Mucosa of rectum (tissue), 2 donors: ENCODE data around the gene SGIP1.
"Not testable (repeated sequence)": the region's sequence is repeated elsewhere in the genome, so short reads cannot be mapped to it uniquely, and the experiment has no call there.

Experiments
- H3K27ac ChIP-seq, 2 donors: one replicate each; pipeline ENCODE4 v1.7.0; 2013; ENCODE audit warnings: inconsistent platforms in 2 of 2, low read depth in 2 of 2, low read length in 2 of 2
- H3K27me3 ChIP-seq, 2 donors: one replicate each; pipeline ENCODE4 v1.7.0; 2013; ENCODE audit warnings: low read length in 2 of 2; ENCODE audit not compliant: control insufficient read depth in 2 of 2, insufficient read depth in 2 of 2
- H3K36me3 ChIP-seq, 2 donors: one replicate each; pipeline ENCODE4 v1.7.0; 2013; ENCODE audit warnings: low read length in 2 of 2; ENCODE audit not compliant: control insufficient read depth in 2 of 2, insufficient read depth in 2 of 2
- H3K4me1 ChIP-seq, 2 donors: one replicate each; pipeline ENCODE4 v1.7.0; 2013; ENCODE audit warnings: low read length in 2 of 2, mild to moderate bottlenecking in 1 of 2; ENCODE audit not compliant: control insufficient read depth in 2 of 2, insufficient read depth in 2 of 2
- H3K4me3 ChIP-seq, 2 donors: one replicate each; pipeline ENCODE4 v1.7.0; 2013; ENCODE audit warnings: low read length in 2 of 2
- H3K9ac ChIP-seq, 2 donors: one replicate each; pipeline ENCODE4 v1.7.0; 2013; ENCODE audit warnings: low read length in 2 of 2, low read depth in 1 of 2, mild to moderate bottlenecking in 1 of 2
- H3K9me3 ChIP-seq, 2 donors: one replicate each; pipeline ENCODE4 v1.7.0; 2013; ENCODE audit warnings: low read length in 2 of 2; ENCODE audit not compliant: control insufficient read depth in 2 of 2
- donor health status: healthy.
- donor health status: Normal muscosa, but diverticular disease.

The SGIP1 gene

DNA sequence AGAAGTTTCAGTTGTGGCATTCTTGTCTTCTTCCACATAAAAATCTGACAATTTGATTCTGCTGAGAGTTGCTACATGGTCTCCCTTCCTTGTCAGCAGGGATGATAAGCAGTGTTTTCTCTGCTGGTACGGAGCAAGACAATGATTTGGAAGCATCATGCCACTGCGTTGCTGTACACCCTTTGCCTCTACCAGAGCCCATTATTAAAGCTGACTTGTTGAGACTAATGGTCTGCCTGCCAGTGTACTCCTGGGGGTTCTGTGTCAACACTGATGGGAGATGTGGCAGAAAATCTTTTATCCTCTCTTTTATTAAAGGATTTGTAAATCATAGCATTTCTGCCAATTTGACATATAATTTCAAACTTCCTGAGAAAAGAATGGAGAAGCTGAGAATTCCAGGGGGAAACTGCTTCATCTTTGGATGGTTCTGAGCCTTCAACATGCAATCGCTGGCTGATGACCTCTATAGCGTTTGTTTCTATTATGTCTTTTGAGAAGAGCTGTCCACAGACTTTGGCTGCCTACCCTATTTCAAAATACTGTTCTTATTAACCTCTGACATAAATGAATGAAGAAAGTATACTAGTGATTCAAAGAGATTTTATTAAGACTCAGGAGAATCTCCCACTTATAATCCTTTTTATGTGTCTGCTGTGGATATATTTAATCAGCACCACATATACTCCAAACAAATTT, 170.4 kb downstream of the SGIP1 start:
- H3K9ac ChIP-seq: no peak overlapping the region
- H3K27ac ChIP-seq: no peak overlapping the region
- no peak overlapping the region for H3K4me3 ChIP-seq
- H3K9me3 ChIP-seq: no peaks in the 10 kb centered on the region
- H3K4me1 ChIP-seq: no peaks in the 10 kb centered on the region
- no peaks in the 10 kb centered on the region for H3K36me3 ChIP-seq
- H3K27me3 ChIP-seq: no peaks in the 10 kb centered on the region

DNA sequence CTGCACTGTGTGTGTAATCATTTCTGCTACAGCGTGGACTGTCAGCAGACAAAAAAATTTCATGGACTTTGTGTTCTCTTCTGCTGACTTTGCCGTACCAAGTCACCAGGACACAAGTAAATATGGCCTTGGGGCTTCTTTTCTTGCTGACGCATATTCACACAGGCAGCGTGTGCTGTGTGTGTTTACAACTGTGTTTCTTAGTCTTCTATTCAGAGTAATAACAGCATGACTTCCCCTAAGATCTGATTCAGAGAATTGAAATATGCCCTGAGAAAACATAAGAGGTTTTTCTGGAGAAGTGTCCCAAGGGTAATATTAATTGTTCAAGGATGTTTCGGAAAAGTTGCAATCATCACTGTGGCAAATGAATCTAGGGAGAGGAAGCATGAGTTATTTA, 171.2 kb downstream of the SGIP1 start:
- Histone ChIP-seq H3K9me3 (no peaks in the 10 kb centered on the region), H3K4me1 (no peaks in the 10 kb centered on the region), H3K9ac (no peak overlapping the region), H3K4me3 (no peak overlapping the region), H3K36me3 (no peaks in the 10 kb centered on the region), H3K27ac (no peak overlapping the region), H3K27me3 (no peaks in the 10 kb centered on the region)

DNA sequence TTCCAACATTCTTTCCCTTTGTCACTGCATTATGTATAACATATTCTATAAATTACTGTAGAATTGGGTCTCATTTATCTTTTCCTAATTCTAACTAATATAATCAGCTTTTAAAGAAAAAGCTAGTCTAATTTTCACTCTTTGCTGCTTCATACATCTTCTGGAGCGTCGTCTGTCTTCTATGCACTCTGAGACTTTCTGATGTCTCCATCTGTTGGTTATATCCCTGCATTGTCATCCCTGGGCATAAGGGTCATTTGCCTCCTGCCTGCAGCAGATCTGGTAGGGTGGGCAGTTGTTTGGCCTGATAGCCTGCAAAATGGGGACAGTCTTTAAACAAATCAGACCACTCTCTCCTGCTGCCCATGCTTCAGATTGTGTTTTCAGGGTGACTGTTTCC, 177.5 kb downstream of the SGIP1 start:
- peaks cover 0 to 2% of the 10 kb centered on the region in 2 donors for H3K27me3 ChIP-seq
- H3K4me3 ChIP-seq: no peak overlapping the region
- H3K9ac ChIP-seq: no peak overlapping the region
- no peaks in the 10 kb centered on the region for H3K36me3 ChIP-seq
- no peaks in the 10 kb centered on the region for H3K4me1 ChIP-seq
- H3K27ac ChIP-seq: no peak overlapping the region
- no peaks in the 10 kb centered on the region for H3K9me3 ChIP-seq

DNA sequence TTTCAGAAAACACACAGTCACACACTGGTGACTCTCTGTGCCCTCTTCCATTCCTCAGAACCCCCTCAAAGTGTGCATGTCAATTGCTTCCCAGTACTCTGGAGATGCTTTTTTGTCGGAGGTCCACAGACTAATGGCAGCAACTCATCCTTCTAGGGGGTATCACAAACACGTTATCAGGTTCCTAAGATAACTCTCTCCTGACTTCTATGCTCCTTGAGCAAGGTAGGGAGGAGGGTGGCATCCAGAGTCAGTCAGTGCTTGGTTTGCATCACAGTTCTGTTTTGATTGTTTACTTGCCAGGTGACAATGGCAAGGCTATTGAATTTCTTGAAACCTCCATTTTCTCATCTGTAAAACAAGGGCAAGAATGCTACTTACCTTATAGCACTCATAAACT, 178.9 kb downstream of the SGIP1 start:
- H3K27ac ChIP-seq: no peak overlapping the region

DNA sequence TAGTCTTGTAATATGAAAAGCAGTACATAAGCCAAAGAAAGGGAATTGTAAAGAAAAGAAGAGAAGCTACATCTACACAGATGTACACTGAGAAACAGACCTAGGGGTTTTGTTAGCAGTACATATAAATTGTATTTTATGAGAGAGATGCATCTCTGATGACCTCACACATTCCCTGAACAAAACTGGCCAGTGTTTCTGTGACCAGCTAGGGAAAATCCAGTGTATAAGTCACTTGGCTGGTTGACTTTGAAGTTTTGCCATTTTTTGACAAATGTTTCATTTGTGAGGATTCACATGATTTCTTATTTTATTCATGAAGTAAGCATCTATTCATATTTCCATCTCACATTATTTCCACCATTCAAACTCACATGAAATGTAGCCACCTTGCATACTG, 190.0 kb downstream of the SGIP1 start:
- Histone ChIP-seq H3K4me3 (no peak overlapping the region), H3K27ac (no peak overlapping the region), H3K9me3 (no peaks in the 10 kb centered on the region), H3K27me3 (no peaks in the 10 kb centered on the region), H3K4me1 (peaks cover 0 to 3% of the 10 kb centered on the region in 2 donors), H3K36me3 (no peaks in the 10 kb centered on the region), H3K9ac (no peak overlapping the region)

More for the DNA sequence above, 178.9 kb downstream of the SGIP1 start:
- H3K36me3 ChIP-seq: no peaks in the 10 kb centered on the region
- H3K9ac ChIP-seq: no peak overlapping the region
- H3K4me1 ChIP-seq: no peaks in the 10 kb centered on the region
- H3K9me3 ChIP-seq: no peaks in the 10 kb centered on the region
- no peak overlapping the region for H3K4me3 ChIP-seq
- H3K27me3 ChIP-seq: peaks cover 0 to 2% of the 10 kb centered on the region in 2 donors

DNA sequence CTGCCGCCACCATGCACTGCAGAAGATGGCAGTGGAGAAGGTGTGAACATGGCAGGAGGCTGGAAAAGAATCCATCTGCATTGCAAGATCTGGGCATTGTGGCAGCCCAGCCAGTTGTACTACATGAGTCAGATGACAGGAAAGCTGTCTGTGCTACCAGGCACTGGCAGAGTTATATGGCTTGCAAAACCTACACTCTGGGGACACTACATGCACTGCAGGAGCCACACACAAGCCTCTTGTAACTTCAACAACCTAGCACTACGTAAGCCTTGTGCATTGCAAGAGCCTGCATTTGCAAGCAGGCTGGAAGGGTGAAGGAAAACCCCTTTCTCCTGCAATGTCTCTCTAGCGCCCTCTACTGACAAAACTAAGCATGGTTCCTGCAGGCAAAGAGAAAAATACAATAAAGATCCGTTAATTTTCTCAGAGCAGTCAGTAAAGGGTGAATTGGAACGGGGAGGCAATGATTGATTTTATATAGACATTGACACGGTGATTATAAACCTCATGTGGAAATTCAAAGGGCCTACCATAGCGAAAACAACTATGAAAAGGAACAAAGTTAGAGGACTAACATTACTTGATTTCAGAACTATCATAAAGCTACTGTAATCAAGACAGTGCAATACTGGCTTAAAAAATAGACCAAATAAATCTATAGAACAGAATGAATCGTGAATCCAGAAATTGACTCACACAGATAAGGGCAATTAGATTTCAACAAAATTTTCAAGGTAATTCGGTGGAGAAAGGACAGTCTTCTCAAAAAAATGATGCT, 192.1 kb downstream of the SGIP1 start:
- peaks cover 0 to 3% of the 10 kb centered on the region in 2 donors for H3K4me1 ChIP-seq
- no peaks in the 10 kb centered on the region for H3K9me3 ChIP-seq
- no peaks in the 10 kb centered on the region for H3K27me3 ChIP-seq
- no peak overlapping the region for H3K4me3 ChIP-seq
- no peaks in the 10 kb centered on the region for H3K36me3 ChIP-seq
- no peak overlapping the region for H3K27ac ChIP-seq
- H3K9ac ChIP-seq: no peak overlapping the region

DNA sequence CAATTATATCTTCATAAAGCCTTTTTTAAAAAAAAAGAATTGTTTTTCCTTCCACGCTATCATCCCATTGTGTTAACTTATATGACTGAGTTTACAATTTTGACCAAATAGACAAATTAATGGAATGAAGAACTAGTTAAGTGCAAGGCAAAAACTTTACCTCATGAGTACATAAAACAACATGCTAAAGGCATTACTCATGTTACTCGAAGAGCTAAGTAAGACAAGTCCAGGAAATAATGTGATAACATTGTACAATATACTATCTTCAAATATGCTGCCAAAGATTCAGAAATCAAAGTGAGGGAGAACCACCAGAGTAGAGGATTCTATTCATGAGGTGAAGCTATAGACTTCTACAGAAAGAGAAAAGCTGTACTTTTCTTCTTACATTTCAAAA, 194.1 kb downstream of the SGIP1 start:
- Histone ChIP-seq H3K9ac (no peak overlapping the region), H3K27ac (no peak overlapping the region), H3K36me3 (no peaks in the 10 kb centered on the region), H3K27me3 (no peaks in the 10 kb centered on the region), H3K9me3 (no peaks in the 10 kb centered on the region), H3K4me3 (no peak overlapping the region), H3K4me1 (peaks cover 0 to 3% of the 10 kb centered on the region in 2 donors)

DNA sequence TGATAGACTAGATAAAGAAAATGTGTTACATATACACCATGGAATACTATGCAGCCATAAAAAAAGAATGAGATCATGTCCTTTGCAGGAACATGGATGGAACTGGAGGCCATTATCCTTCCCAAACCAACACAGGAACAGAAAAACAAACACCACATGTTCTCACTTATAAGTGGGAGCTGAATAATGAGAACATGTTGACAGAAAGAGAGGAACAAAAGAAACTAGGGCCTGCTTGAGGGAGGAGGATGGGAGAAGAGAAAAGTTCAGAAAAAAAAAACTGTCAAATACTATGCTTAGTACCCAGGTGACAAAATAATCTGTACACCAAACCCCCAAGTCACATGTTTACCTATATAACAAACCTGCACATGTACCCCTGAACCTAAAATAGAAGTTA, 194.8 kb downstream of the SGIP1 start:
- H3K27me3 ChIP-seq, H3K9me3 ChIP-seq, H3K36me3 ChIP-seq, H3K4me3 ChIP-seq, H3K9ac ChIP-seq, H3K27ac ChIP-seq, H3K4me1 ChIP-seq: not testable (repeated sequence)

DNA sequence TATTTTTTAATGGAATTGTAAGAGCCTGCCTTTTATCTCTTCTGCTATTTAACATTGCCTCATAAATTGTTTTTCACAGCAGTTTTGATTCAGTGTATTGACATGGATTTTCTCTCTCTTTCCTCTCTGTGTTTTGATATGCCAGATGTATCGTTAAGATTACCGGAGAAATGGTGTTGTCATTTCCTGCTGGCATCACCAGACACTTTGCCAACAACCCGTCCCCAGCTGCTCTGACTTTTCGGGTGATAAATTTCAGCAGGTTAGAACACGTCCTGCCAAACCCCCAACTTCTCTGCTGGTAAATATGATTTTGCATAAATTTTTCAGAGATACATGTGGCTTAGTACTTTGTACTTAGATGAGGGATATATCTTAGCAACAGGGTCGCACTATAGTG, 195.2 kb downstream of the SGIP1 start:
- no peak overlapping the region for H3K9ac ChIP-seq
- H3K4me1 ChIP-seq: peaks cover 0 to 3% of the 10 kb centered on the region in 2 donors
- no peak overlapping the region for H3K27ac ChIP-seq
- no peak overlapping the region for H3K4me3 ChIP-seq
- no peaks in the 10 kb centered on the region for H3K27me3 ChIP-seq
- H3K36me3 ChIP-seq: no peaks in the 10 kb centered on the region
- no peaks in the 10 kb centered on the region for H3K9me3 ChIP-seq

DNA sequence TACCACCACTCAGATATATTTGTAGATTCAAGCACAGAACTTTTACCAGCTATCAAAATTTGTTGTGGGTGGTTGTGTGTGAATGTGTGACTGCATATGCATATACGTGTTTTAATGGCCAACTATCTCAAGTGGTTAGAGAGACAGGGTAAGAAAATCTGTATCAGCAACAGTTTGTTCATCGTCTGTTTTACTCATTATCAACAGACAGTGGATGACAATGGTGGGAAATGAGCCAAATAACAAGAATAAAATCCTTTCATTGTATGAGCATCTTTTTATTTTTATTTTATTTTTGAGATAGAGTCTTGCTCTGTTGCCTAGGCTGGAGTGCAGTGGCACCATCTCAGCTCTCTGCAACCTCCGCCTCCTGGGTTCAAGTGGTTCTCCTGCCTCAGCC, 195.6 kb downstream of the SGIP1 start:
- peaks cover 0 to 3% of the 10 kb centered on the region in 2 donors for H3K4me1 ChIP-seq
- no peak overlapping the region for H3K9ac ChIP-seq
- no peaks in the 10 kb centered on the region for H3K27me3 ChIP-seq
- no peaks in the 10 kb centered on the region for H3K9me3 ChIP-seq
- no peak overlapping the region for H3K27ac ChIP-seq
- no peak overlapping the region for H3K4me3 ChIP-seq
- no peaks in the 10 kb centered on the region for H3K36me3 ChIP-seq
